Measurements from ENCODE around the gene XG. TPM values are rescaled to one million over a fixed set of nuclear protein-coding genes. Genes with fewer than 3 reads are reported as not detected.

Gene XG
- total and polyA plus RNA-seq, 2 donors (not counting 1 experiment from before 2014, with no cell fraction given): 3.6 to 4.1 TPM

DNA sequence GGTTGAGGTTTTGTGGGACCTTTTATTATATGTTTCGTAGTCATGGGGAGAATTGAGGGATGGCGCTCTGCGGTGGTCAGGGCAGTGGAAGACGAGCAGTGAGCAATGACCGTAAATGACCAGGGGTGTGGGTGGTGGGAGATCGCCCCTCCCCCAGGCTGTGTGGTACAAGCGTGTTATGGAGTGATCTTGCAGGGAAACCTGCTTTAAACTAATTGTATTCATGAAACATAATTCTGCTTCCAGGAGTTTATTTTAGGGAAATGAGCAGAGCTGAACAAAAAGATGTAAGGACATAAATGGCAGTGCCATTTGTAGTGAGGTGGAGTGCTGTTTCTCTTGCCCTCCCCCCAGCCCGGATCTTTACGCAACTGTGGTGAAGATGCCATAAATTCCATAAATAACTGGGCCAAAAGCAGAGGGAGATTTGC lies 97.0 kb downstream of the XG start:
- peak; percentile 32 to 82 for DNase-seq (ENCODE audit: low read depth in 2 of 2)
- H3K4me3 ChIP-seq (replicated peaks in 1 of 4; ENCODE audit: control extremely low read depth in 1 of 4, insufficient read depth in 1 of 4, low read depth in 3 of 4, low read length in 4 of 4): no peak overlapping the region

DNA sequence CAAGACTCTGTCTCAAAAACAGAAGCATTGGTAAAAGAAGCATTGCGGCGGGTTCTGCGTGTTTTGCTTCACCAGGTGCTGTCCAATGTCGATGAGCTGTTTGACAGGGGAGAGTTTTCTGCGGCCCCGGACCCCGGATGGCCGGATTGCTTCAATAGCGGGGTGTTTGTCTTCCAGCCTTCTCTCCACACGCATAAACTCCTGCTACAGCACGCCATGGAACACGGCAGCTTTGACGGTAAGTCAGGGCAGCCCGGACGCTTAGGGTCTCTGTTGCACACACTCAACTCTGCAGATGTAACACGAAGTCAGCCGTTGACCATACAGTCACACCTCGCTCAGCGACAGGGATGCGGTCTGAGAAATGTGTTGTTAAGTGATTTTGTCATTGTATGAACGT lies 103.1 kb downstream of the XG start:
- TF ChIP-seq EZH2 (IDR thresholded peaks at IDR 0.05; ENCODE audit: low read length, missing control alignments): no peak
- TF ChIP-seq, protein P1, sequence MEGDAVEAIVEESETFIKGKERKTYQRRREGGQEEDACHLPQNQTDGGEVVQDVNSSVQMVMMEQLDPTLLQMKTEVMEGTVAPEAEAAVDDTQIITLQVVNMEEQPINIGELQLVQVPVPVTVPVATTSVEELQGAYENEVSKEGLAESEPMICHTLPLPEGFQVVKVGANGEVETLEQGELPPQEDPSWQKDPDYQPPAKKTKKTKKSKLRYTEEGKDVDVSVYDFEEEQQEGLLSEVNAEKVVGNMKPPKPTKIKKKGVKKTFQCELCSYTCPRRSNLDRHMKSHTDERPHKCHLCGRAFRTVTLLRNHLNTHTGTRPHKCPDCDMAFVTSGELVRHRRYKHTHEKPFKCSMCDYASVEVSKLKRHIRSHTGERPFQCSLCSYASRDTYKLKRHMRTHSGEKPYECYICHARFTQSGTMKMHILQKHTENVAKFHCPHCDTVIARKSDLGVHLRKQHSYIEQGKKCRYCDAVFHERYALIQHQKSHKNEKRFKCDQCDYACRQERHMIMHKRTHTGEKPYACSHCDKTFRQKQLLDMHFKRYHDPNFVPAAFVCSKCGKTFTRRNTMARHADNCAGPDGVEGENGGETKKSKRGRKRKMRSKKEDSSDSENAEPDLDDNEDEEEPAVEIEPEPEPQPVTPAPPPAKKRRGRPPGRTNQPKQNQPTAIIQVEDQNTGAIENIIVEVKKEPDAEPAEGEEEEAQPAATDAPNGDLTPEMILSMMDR (conservative IDR thresholded peaks at IDR 0.05 in 1 of 2, IDR thresholded peaks at IDR 0.05 in 1 of 2; ENCODE audit: low read depth in 1 of 2, low read length in 2 of 2): no peak
- no peaks in the 10 kb centered on the region for H3K4me1 ChIP-seq (ENCODE audit: control insufficient read depth, extremely low read depth, insufficient read depth, low read length)
- no peak overlapping the region for H2AFZ ChIP-seq (ENCODE audit: low read length)
- no peaks in the 10 kb centered on the region for H4K20me1 ChIP-seq (ENCODE audit: control insufficient read depth, extremely low read depth, insufficient read depth, low read length)
- no peak overlapping the region for H3K4me2 ChIP-seq (ENCODE audit: extremely low read depth, insufficient read depth, low read length)
- no peak overlapping the region for H3K4me3 ChIP-seq (replicated peaks in 1 of 4; ENCODE audit: control extremely low read depth in 1 of 4, insufficient read depth in 1 of 4, low read depth in 3 of 4, low read length in 4 of 4)
- no peak for DNase-seq (ENCODE audit: low read depth in 2 of 2)
- H3K27me3 ChIP-seq (ENCODE audit: control insufficient read depth, insufficient read depth, low read length): no peaks in the 10 kb centered on the region
- no peak overlapping the region for H3K27ac ChIP-seq (ENCODE audit: insufficient read depth, low read length)
- H3K9me3 ChIP-seq (ENCODE audit: control insufficient read depth, insufficient read depth, low read depth, low read length): no peaks in the 10 kb centered on the region
- no peaks in the 10 kb centered on the region for H3K79me2 ChIP-seq (ENCODE audit: control insufficient read depth, insufficient read depth, low read length)
- H3K9ac ChIP-seq (ENCODE audit: insufficient read depth, low read length): no peak overlapping the region
- H3K36me3 ChIP-seq (ENCODE audit: control insufficient read depth, insufficient read depth, low read length): no peaks in the 10 kb centered on the region

More for the DNA sequence above, 97.0 kb downstream of the XG start:
- Histone ChIP-seq H3K9ac (ENCODE audit: insufficient read depth, low read length) (no peak overlapping the region), H3K36me3 (ENCODE audit: control insufficient read depth, insufficient read depth, low read length) (no peaks in the 10 kb centered on the region), H3K4me2 (ENCODE audit: extremely low read depth, insufficient read depth, low read length) (peak overlapping the region; percentile 35), H4K20me1 (ENCODE audit: control insufficient read depth, extremely low read depth, insufficient read depth, low read length) (no peaks in the 10 kb centered on the region), H3K4me1 (ENCODE audit: control insufficient read depth, extremely low read depth, insufficient read depth, low read length) (peaks cover 2% of the 10 kb centered on the region), H3K9me3 (ENCODE audit: control insufficient read depth, insufficient read depth, low read depth, low read length) (no peaks in the 10 kb centered on the region), H3K79me2 (ENCODE audit: control insufficient read depth, insufficient read depth, low read length) (no peaks in the 10 kb centered on the region), H3K27ac (ENCODE audit: insufficient read depth, low read length) (no peak overlapping the region), H3K27me3 (ENCODE audit: control insufficient read depth, insufficient read depth, low read length) (no peaks in the 10 kb centered on the region), H2AFZ (ENCODE audit: low read length) (no peak overlapping the region)
- TF ChIP-seq, protein P1 (conservative IDR thresholded peaks at IDR 0.05 in 1 of 2, IDR thresholded peaks at IDR 0.05 in 1 of 2; ENCODE audit: low read depth in 1 of 2, low read length in 2 of 2): no peak
- no peak for TF ChIP-seq EZH2 (IDR thresholded peaks at IDR 0.05; ENCODE audit: low read length, missing control alignments)

- no peak overlapping the region for H3K4me3 ChIP-seq (replicated peaks in 1 of 4; ENCODE audit: control extremely low read depth in 1 of 4, insufficient read depth in 1 of 4, low read depth in 3 of 4, low read length in 4 of 4)
- no peaks in the 10 kb centered on the region for H3K27me3 ChIP-seq (ENCODE audit: control insufficient read depth, insufficient read depth, low read length)
- no peak overlapping the region for H3K27ac ChIP-seq (ENCODE audit: insufficient read depth, low read length)
- H3K9ac ChIP-seq (ENCODE audit: insufficient read depth, low read length): no peak overlapping the region
- H3K36me3 ChIP-seq (ENCODE audit: control insufficient read depth, insufficient read depth, low read length): no peaks in the 10 kb centered on the region
- TF ChIP-seq EZH2 (IDR thresholded peaks at IDR 0.05; ENCODE audit: low read length, missing control alignments): no peak
- H3K79me2 ChIP-seq (ENCODE audit: control insufficient read depth, insufficient read depth, low read length): no peaks in the 10 kb centered on the region
- no peak overlapping the region for H3K4me2 ChIP-seq (ENCODE audit: extremely low read depth, insufficient read depth, low read length)
- H3K4me1 ChIP-seq (ENCODE audit: control insufficient read depth, extremely low read depth, insufficient read depth, low read length): no peaks in the 10 kb centered on the region
- no peak overlapping the region for H2AFZ ChIP-seq (ENCODE audit: low read length)
- H3K9me3 ChIP-seq (ENCODE audit: control insufficient read depth, insufficient read depth, low read depth, low read length): no peaks in the 10 kb centered on the region
- H4K20me1 ChIP-seq (ENCODE audit: control insufficient read depth, extremely low read depth, insufficient read depth, low read length): no peaks in the 10 kb centered on the region
- DNase-seq (ENCODE audit: low read depth in 2 of 2): no peak
Observed at GRCh38 chrX:2855761-2856160, 103.9 kb downstream of the XG start.

Data from fibroblast of lung (primary cell).